Measurements from ENCODE around the gene NALCN.

DNA sequence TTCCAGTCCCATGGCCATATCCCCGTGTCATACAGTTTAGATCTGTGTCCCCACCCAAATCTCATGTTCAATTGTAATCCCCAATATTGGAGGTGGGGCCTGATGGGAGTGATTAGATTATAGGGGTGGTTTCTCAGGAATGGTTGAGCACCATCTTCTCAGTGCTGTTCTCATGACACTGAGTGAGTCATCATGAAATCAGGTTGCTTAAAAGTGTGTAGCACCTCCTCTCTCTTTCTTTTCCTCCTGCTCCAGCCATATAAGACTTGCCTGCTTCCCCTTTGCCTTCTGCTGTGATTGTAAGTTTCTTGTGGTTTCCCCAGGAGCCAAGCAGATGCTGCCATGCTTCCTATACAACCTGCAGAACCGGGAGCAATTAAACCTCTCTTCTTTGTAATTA lies 197.8 kb downstream of the NALCN start:
- no peak for TF ChIP-seq TARDBP (IDR thresholded peaks at IDR 0.05)
- no peak for TF ChIP-seq CTBP1 (IDR thresholded peaks at IDR 0.05; ENCODE audit: borderline replicate concordance)
- TF ChIP-seq FOXM1 (IDR thresholded peaks at IDR 0.05; ENCODE audit: borderline replicate concordance), result no peak
- no peak for TF ChIP-seq PKNOX1 (IDR thresholded peaks at IDR 0.05)
- no peak for TF ChIP-seq BHLHE40 (IDR thresholded peaks at IDR 0.05; ENCODE audit: borderline replicate concordance)
- no peak for TF ChIP-seq HDGF (IDR thresholded peaks at IDR 0.05; ENCODE audit: borderline replicate concordance)
- no peak for TF ChIP-seq ARNT (IDR thresholded peaks at IDR 0.05)
- no peak for TF ChIP-seq NFRKB (IDR thresholded peaks at IDR 0.05)
- no peak for TF ChIP-seq ELF4 (IDR thresholded peaks at IDR 0.05)
- no peak for TF ChIP-seq SUZ12 (IDR thresholded peaks at IDR 0.05)
- TF ChIP-seq LEF1 (IDR thresholded peaks at IDR 0.05; ENCODE audit: borderline replicate concordance), result no peak
- no peak for TF ChIP-seq L3MBTL2 (conservative IDR thresholded peaks at IDR 0.05)

All from HEK293T (cell line).